Activated T-cell treated with anti-CD3 and anti-CD28 coated beads for 24 hours (primary cell): Measurements from ENCODE around the gene MPG.
"Not testable (repeated sequence)": the region's sequence is repeated elsewhere in the genome, so short reads cannot be mapped to it uniquely, and the experiment has no call there.

Source experiments
- DNase-seq: peaks from one replicate; pipeline ENCODE4 v3.0.0-alpha.2; 2020; ENCODE audit warnings: low read depth

The MPG gene, protein sequence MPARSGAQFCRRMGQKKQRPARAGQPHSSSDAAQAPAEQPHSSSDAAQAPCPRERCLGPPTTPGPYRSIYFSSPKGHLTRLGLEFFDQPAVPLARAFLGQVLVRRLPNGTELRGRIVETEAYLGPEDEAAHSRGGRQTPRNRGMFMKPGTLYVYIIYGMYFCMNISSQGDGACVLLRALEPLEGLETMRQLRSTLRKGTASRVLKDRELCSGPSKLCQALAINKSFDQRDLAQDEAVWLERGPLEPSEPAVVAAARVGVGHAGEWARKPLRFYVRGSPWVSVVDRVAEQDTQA

DNA sequence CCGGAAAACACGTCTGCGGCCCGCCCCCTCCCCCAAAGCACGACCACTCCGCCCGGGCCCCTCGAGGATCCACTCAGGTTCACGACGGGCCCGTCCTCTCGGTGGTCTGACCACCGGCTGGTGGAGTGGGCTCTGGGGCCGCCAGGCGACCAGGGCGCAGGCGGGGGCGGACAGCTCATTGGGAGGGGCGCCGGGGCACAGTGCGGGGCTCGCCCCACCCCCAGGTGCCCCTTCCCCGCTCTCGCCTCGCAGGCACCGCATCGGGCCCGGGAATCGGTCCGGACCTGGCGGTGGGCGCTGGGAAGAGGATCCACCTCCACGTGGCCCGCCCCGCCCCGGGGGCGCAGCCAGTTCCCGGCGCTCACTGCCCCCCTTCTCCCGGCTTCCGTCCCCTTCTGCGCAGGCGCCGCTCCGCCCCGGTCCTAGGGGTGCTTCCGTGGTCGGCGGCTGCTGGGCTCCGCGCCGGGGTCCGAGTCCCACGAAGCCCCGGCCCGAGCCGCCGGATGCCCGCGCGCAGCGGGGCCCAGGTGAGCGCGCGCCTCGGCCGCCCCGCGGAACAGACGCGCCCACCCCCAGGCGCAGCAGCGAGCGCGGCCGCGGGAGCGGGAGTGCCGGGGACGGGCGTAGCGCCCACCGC is at the start of gene MPG:
Gene MPG, plus strand, starts transcription at position 419 of the 637 bp plus-strand sequence. Its CDS starts 85 bp downstream, at position 504.
- DNase-seq = peak; percentile 75

DNA sequence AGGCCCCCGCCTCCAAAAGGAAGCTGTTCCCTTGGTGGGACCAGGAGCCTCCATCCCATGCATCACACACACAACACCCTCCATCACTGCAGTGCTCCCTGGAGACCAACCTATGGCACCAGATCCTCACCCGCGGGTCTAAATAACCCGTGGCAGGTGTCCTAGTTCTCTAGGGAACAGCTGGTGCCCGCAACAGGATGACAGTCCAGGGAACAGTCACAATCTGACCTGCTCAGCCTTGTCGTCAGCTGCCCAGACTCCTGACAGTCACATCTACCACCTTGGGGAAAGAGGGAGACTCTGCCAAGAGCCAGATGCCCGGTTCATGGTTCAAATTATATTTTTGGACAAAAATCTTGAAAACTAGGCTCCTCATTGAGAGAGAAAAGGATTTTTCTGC is 47.4 kb upstream of the MPG start:
- not testable (repeated sequence) for DNase-seq

DNA sequence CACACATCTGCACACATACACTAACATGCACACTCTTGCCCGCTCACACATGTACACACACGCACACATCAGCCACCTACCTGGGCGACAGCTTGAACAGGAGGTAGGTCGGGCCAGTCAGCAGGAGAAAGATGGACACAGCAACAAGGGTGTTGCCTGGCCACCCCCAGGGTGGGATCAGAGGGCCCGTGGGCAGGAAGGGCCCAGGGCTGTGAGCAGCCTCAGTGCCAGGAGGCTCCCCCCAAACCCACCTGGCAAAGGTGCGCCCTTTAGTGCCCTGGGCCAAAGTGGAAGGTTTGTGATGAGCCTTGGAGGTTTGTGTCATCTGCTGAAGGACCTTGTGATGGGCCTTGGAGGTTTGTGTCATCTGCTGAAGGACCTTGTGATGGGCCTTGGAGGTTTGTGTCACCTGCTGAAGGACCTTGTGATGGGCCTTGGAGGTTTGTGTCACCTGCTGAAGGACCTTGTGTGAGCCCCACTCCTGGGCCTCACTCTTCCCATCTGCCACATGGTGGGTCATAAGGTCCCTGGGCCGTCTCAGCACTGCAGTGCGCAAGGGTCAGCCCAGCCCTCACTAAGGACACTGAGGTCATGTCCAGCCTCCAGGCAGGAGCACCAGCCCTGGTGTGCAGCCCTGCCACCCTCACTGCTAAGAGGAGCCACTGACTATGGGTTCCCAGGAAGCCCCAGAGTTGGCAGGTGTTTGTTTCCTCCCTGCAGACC is 44.7 kb upstream of the MPG start:
- DNase-seq = not testable (repeated sequence)

DNA sequence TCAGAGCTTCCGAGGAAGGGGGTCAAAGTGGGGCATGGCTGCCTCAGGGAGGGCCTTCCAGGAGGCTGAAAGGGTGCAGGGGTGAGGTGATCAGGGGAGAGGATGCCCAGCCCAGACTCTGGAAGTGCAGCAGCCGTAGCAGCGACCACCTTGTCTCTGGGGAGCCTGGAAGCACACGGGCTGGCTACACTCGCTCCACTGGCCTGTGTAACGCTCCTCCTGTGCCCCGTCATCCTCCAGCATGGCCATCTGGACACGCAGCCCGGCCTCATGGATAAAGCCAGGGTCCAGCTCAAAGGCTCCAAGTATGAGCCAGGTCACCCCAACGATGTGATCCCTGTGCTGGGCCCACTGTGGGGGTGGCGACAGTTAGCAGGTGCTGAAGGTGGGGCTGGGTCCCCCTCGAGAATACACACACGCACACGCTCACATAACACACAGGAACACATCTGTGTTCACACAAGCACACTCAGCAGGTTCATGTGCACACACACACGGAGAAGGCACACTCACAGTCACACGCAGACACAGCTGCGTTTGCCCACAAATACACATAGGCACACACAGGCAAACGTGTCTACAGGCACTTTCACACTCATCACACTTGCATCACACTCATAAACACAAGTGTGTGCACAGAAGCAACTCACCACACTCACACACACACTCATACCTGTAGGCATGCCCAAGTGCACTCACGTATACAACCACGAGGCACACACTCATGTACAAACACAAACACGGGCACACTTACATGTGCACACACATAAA is 44.0 kb upstream of the MPG start:
- DNase-seq = no peak

DNA sequence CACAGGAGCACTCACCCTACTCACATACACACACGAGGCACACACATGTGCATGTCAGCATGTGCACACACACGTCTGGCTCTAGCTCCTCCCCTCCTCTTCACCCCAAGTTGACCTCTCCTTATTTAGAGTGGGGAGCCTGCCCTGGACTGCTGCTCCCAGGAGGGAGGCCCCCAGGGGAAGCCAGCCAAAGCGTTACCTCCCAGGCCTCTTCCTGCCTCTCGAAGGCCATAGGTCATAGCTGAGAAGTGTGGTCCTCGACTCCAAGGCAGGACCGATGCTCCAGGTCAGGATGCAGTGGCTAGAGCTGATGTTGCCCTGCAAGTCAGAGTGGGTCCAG is 43.4 kb upstream of the MPG start:
- DNase-seq = no peak

DNA sequence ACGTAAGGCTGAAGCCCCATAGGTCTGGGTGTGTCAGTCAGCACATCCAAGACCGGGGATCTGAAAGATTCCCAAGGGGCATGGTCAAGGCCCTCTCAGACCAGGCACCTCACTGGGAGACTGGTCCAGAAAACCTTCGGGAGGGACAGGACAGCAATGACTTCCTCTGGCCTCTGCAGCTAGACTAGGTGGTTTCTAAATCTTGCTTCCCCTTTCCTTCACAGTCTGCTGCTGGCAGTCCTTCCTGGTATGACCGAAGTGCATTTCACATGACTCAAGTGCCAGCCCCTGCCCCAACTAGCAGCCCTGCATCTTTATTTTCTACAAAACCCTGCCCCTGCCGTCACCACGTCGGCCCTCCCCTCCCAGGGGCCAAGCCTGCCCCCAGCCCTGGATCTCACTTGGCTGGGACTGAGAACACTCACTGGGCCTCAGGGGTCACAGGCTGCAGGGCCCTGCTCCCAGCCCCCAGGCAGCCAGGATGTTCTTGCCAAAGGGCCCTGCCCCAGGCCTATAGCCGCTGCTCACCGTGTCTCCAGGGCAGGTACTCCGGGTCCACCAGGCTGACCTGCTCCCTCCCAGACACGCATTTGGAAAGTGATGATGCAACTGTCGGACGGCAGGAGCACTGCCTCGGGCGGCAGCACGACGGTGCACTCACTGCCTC is 42.9 kb upstream of the MPG start:
- no peak for DNase-seq

DNA sequence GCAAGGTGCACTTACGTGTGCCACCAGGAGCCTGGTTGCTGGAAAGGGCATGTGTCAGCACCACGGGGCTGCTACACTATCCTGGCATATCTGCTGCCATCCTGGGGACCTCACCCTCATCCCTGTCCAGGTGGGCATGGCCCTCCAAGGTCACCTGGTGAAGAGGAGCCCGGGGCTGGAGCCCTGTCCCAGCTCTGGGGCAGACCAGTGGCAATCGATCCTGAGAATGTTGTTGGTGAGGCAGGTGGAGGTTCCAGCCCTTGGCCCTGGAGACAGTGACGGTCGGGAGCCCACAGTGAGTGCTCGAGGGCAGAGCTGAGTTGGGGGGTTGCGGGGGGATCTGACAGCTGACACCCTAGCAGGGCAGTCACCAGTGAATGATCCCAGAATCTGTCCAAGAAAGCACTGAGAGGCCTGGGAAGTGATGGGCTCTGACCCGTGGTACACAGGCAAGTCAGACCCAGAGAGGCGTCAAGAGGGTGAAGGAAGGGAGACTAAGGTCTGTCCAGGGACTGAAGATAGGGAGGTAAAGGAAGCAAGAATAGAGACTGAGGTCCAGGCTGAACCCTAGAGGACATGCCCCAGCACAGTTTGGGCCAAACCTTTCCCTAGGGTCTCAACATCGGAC is 42.2 kb upstream of the MPG start:
- DNase-seq = no peak

DNA sequence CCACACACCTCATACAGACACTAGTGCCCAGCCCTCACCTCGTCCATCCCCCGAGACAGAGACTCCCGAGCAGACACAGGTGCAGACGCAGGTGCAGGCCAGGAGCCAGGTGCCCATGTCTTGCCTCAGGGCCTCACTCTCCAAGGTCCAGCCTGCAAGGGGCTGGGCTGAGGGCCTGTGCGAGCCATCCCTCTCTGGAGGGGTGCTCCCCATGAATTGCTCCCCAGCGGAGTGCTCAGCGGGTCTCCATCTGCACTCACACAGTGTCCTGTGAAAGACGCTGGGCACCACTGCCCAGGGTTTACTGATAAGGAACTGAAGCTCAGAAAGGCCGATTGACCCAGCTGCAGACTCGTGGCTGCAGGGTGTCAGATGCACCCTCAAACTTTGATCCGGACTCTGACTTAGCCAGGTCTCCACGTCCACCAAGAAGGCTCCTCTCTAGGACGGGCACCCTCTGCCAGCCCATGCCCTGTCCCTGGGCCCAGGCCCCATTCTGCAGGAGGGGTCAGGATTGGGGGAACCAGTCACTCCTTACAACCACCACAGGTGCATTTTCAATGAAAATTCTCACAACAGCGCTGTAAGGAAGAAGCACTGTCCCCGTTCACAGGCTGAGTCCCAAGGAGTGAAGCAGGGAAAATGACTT is 41.6 kb upstream of the MPG start:
- DNase-seq = no peak

DNA sequence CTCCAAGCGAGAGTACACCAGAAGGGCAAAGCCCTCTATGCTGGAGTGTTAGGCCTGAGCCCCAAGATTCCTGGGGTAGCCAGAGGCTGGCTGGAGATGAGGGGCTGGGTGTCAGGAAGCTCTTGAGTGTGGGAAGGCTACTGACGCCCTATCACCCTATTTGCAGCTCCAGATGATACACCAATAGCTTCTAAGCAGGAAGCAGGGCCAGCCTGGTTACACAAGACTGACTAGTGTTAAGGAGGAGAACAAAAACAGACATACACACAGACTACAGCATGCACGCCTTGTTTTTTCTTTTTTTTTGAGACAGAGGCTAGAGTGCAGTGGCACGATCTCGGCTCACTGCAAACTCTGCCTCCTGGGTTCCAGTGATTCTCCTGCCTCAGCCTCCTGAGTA is 40.5 kb upstream of the MPG start:
- DNase-seq = no peak

DNA sequence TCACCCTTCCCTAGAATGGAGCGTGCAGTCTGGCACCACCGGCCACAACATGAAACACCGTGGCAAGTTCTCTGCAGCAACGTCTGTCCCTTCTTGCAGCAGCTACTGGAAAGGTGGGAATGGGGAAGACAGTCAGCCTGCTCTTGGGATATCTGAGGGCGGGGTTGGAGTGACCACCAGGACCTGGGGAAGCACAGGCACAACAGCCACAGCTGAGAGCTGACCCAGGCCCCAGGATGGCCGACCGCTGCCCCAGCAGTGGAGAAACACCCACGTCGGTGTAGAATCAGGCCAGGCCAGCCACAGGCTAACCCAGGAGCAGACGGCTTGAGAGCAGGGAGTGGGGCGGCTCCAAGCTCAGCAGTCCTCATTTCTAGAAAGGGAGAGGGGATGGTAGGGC is 39.8 kb upstream of the MPG start:
- DNase-seq = not testable (repeated sequence)

DNA sequence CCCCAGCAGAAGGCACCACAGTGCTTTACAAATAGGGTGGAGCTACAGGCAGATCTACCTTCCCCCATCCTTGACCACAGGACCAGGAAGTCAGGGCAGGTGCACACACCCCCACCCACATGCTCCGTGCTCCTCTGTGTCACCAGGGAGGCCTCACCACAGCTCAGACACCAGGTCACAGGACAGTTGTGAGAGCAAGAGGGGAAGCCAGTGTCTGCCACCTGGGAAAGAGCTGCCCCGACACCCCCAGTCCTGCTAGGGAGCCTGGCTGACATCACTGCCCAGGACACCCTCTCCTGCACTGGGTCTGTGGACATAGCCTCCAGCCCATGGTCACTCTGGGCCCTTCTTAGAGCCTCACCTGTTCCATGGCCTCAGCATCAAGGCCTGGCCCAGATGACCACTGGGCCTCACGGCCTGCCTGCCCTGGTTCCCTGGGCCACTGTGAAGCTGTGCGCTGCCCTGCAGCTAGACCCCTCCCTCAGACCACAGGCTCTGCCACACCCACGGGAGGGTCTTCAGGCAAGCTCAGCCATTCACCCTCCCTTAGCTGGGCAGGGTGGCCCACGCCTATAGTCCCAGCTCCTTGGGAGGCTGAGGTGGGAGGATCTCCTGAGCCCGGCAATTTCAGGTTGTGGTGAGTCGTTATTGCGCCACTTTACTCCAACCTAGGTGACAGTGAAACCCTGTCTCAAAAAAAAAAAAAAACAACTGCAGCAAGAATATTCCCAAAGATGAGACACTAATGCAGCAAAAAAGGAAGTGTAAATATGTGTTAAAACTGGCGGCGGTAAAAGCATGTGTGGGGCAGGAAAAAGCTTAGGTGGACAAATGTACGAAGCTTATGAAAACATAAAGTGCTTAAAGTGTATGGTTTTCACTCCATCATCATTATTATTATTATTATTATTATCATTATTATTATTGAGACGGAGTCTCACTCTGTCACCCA is 38.8 kb upstream of the MPG start:
- DNase-seq = peak; percentile 26

DNA sequence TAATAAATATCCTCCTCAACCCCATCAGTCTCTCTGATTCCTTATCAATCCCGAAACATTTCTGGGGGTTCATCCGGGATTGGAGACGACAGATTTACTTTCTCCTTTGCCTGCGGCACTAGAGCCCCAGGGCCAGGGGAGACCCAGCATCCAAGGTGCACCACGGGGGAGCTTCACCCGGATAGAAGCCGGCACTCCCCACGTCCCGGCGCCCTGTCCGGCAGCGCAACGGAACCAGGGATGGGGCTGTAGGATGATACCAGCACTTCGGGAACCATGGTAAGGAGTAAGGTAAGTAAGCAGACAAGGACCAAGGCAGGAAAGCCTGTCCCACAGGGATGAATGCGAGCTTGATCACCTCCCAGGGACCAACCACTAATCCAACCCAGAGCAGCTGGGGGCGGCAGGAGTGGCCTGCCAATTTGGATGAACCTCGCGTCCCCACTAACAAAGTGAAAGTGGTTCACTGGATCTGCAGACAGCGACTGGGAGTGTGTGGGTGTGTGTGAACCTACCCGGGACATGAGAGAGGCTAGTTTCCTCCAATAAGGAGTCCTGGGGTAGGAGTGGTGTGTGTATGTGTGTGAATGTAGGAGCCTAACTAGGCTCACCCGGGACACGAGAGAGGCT is 36.5 kb upstream of the MPG start:
- DNase-seq = no peak

DNA sequence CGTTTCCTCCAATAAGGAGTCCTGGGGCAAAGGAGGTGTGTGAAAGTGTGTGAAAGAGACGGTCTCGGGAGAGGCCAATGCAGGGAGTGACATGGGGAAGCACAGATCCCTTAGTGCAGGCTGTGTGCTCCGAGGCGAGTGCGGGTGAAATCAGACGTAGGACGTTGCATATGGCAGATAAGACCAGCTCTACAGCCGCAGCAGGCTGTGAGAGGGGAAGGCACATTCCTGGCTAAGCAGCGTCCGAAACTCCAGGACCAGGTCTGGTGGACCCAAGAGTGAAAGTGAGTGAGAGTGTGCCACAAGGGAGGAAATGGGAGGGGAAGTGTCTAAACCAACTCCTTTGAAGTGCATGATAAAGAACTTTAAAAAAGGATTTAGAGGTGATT is 36.0 kb upstream of the MPG start:
- no peak for DNase-seq

DNA sequence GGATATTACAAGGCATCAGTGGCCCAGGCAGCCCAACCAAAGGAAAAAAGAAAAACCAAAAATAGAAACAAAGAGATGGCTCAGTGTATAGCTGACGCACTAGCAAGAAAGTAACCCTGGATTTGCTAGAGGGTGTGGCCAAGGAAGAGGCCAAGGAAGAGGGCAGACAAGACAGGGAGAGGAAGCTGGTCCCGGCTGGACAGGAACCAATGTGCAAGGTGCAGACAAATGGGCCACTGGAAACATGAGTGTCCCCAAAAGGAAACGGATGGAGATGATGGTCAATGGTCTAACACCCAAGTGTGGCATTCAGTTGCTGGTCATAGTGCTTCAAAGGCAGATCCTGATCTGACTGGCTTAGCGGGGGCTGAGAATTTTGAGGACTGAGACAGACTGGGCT is 35.3 kb upstream of the MPG start:
- no peak for DNase-seq

DNA sequence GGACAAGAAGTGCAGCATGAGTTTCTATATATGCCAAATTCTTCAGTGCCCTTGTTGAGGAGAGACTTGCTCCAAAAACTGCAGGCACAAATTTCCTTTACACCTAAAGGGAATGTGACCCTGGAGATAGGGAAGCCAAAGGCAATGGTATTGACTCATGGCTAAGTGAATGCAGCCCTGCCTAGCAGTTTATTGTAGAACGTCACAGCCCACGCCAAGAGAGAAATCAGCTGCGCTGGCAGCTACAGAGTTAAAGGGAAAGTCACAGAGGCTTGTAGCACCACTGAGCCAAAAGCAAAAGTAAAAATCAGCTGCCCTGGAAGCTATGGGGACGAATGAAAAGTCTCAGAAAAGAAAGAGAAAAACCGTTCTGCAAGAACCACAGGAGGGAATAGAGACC is 34.7 kb upstream of the MPG start:
- DNase-seq = no peak

DNA sequence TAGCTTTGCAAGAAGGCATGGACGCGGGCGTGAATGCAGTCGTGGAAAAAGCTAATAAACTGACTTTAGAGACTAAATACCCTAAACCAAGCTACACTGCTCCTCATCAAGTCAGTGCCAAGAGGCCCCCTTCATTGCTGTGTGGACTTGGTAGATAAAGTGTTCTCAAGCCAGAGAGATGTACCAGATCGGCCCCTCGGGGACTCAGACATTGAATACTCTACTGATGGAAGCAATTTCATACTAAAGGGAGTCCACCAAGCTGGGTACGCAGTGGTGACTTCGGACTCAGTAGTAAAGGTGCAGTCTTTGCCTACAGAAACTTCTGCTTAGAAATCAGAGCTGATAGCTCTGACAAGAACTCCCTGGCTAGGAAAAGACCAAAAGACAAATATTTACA is 33.4 kb upstream of the MPG start:
- DNase-seq = no peak

DNA sequence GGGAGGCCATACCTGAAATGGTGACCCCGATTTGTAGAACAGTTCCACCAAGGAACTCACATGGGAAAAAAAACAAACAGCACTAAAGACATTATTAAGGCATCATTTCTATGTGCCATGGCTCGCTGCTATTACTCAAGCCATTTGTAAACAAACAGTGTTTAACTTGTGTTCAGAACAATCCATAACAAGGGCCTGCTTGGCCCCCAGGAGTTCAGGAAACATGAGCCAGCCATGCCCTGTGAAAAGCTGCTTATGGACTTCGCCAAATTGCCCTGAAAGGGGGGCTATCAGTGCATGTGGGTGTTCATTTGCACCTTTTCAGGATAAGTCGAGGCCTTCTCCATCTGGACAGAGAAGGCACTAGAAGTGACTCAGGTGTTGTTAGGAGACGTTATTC is 32.6 kb upstream of the MPG start:
- no peak for DNase-seq

DNA sequence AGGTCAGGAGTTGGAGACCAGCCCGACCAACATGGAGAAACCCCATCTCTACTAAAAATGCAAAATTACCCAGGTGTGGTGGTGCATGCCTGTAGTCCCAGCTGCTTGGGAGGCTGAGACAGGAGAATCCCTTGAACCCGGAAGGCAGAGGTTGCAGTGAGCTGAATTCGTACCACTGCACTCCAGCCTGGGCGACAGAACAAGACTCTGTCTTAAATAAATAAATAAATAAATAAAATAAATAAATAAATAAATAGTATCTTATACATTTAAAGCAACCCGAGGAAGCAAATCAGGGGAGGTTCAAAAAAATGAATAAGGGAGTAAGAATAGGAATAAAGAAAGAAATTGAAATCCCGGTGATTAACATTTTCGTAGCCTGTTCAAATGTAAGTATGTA is 31.5 kb upstream of the MPG start:
- not testable (repeated sequence) for DNase-seq

DNA sequence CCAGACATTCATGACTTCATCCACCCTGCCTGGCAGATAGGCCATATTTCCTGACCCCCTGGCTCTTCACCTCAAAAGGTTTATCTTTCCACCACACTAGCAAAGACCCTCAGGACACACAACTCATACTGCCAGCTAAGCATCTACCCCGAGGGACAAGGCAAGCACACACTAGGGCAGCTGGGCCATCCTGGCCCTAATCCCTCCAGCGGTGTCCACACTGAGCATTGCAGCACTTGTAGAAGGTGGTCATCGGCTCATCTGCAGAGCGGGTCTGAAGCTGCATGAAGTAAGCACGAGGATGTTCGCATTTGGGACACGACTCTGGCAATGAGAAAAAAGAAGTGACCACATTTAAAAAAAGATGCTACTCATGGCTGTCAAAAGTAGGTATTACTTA is 30.8 kb upstream of the MPG start:
- DNase-seq = no peak
